GM12878 (cell line): ENCODE results near the gene YTHDF2. TPM values are rescaled to one million over a fixed set of nuclear protein-coding genes. Genes with fewer than 3 reads are reported as not detected.

ENCODE experiments used
- GABPA ChIP-seq: IDR thresholded peaks from 2 replicates; pipeline ENCODE4 v1.6.1; 2014; ENCODE audit warnings: antibody characterized with exemption, low read depth, mild to moderate bottlenecking, inconsistent platforms
- GATAD2B ChIP-seq: fragments of 450-650 bp; conservative IDR thresholded peaks from 2 replicates; pipeline ENCODE4 v1.6.1; 2017; ENCODE audit warnings: low read depth, mild to moderate bottlenecking, moderate library complexity
- KDM1A ChIP-seq: fragments of 200-600 bp; sonication (generic); IDR thresholded peaks from 2 replicates; pipeline ENCODE4 v1.6.1; 2016; ENCODE audit warnings: borderline replicate concordance
- POLR2AphosphoS5 ChIP-seq: IDR thresholded peaks from 2 replicates; pipeline ENCODE4 v1.6.1; 2011; ENCODE audit warnings: mild to moderate bottlenecking, low read length, inconsistent platforms
- SREBF2 ChIP-seq: IDR thresholded peaks from 2 replicates; pipeline ENCODE4 v1.6.1; 2012; ENCODE audit warnings: mild to moderate bottlenecking, low read length
- ZSCAN29 ChIP-seq: fragments of 450-650 bp; IDR thresholded peaks from 2 replicates; pipeline ENCODE4 v1.6.1; 2017; ENCODE audit warnings: mild to moderate bottlenecking, moderate library complexity
- polyA plus RNA-seq, 11 experiments: library from polyadenylated mRNA; depleted of rRNA in 4 of 11; unstranded in 6 of 11; stranded (reverse) in 5 of 11; fragments of >200 nt; fragmentation: Nextera tagmentation in 4 of 11; fragmentation: Illumina TruSeq in 1 of 11; extraction: Ambion mirVana in 4 of 11; extraction: Trizol in 1 of 11; gene quantifications; 1 replicate in 1 of 11; 2 replicates in 10 of 11; pipeline versions ENCODE4 v1.2.1 to v1.2.3, GENCODE V29; 2011 to 2016; ENCODE audit warnings: inconsistent platforms in 2 of 11, missing spikeins in 2 of 11, low read depth in 1 of 11
- total RNA-seq, 4 experiments: library from RNA; depleted of rRNA in 3 of 4; stranded (reverse); fragments of >200 nt in 3 of 4; fragmentation: Illumina TruSeq in 1 of 4; extraction: Trizol in 1 of 4; gene quantifications; 2 replicates each; pipeline versions ENCODE4 v1.2.1 to v1.2.3, GENCODE V29; 2013 to 2021
- TF ChIP-seq, protein P1 (sequence below): fragments of 150-350 bp; IDR thresholded peaks from 2 replicates; pipeline ENCODE4 v1.6.1; 2016; ENCODE audit warnings: low read depth, low read length
- TF ChIP-seq, protein P2 (sequence below): fragments of 450-650 bp; formaldehyde crosslinking; IDR thresholded peaks from 2 replicates; pipeline ENCODE4 v1.4.0; 2022; ENCODE audit warnings: mild to moderate bottlenecking, moderate library complexity

Gene YTHDF2
- total and polyA plus RNA-seq, 10 of the 15 experiments (the other 5 are each of a cell fraction or from before 2014, with no cell fraction given): 42.4 to 121 (median 66.9) TPM

DNA sequence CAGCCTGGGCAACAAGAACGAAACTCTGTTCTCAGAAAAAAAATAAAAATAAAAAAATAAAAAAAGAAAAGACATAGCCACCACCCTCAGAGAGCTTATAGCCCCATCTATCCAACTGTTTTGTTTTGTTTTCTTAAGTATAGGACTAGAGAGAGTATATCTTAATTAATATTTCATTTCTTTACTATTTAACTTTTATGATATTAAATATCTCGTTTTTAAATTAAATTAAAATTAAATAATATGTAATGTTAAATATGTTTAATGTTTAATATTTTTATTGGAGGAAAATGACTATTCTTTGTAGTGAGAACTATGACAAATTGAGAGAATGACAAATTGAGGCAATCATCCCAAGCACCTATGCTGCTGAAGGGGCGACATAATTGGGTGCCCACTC lies 33.1 kb upstream of the YTHDF2 start (continued):
- TF ChIP-seq, protein P1, sequence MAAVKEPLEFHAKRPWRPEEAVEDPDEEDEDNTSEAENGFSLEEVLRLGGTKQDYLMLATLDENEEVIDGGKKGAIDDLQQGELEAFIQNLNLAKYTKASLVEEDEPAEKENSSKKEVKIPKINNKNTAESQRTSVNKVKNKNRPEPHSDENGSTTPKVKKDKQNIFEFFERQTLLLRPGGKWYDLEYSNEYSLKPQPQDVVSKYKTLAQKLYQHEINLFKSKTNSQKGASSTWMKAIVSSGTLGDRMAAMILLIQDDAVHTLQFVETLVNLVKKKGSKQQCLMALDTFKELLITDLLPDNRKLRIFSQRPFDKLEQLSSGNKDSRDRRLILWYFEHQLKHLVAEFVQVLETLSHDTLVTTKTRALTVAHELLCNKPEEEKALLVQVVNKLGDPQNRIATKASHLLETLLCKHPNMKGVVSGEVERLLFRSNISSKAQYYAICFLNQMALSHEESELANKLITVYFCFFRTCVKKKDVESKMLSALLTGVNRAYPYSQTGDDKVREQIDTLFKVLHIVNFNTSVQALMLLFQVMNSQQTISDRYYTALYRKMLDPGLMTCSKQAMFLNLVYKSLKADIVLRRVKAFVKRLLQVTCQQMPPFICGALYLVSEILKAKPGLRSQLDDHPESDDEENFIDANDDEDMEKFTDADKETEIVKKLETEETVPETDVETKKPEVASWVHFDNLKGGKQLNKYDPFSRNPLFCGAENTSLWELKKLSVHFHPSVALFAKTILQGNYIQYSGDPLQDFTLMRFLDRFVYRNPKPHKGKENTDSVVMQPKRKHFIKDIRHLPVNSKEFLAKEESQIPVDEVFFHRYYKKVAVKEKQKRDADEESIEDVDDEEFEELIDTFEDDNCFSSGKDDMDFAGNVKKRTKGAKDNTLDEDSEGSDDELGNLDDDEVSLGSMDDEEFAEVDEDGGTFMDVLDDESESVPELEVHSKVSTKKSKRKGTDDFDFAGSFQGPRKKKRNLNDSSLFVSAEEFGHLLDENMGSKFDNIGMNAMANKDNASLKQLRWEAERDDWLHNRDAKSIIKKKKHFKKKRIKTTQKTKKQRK: no peak
- TF ChIP-seq GATAD2B: no peak
- no peak for TF ChIP-seq GABPA
- no peak for TF ChIP-seq POLR2AphosphoS5
- TF ChIP-seq, protein P2, sequence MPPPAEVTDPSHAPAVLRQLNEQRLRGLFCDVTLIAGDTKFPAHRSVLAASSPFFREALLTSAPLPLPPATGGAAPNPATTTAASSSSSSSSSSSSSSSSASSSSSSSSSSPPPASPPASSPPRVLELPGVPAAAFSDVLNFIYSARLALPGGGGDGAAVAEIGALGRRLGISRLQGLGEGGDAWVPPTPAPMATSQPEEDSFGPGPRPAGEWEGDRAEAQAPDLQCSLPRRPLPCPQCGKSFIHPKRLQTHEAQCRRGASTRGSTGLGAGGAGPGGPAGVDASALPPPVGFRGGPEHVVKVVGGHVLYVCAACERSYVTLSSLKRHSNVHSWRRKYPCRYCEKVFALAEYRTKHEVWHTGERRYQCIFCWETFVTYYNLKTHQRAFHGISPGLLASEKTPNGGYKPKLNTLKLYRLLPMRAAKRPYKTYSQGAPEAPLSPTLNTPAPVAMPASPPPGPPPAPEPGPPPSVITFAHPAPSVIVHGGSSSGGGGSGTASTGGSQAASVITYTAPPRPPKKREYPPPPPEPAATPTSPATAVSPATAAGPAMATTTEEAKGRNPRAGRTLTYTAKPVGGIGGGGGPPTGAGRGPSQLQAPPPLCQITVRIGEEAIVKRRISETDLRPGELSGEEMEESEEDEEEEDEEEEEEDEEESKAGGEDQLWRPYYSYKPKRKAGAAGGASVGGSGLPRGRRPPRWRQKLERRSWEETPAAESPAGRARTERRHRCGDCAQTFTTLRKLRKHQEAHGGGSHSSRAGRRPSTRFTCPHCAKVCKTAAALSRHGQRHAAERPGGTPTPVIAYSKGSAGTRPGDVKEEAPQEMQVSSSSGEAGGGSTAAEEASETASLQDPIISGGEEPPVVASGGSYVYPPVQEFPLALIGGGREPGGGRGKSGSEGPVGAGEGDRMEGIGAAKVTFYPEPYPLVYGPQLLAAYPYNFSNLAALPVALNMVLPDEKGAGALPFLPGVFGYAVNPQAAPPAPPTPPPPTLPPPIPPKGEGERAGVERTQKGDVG: no peak
- no peak for TF ChIP-seq KDM1A
- no peak for TF ChIP-seq ZSCAN29
- no peak for TF ChIP-seq SREBF2
